HL-60/S4 treated with phorbol 12-myristate 13-acetate at 8.2 ng/mL for 4 days and 3 days (cell line): ENCODE results near the gene FXR2.
"Not testable (repeated sequence)": the region's sequence is repeated elsewhere in the genome, so short reads cannot be mapped to it uniquely, and the experiment has no call there.

Experiments used
- in situ Hi-C: fragments of 300-500 bp; cut with MboI; formaldehyde crosslinking; loops from 2 replicates; pipeline ENCODE4 v1.15.0; 2022; ENCODE audit warnings: low sequenced_read_pairs

The FXR2 gene

GRCh38 chr17:7629939-7630571, 15.4 kb upstream of the FXR2 start, which contains the start of gene SHBG:
TSS of gene SHBG (plus strand) at chr17:7630135. CDS start at chr17:7630173, 38 bp downstream.
- in situ Hi-C loops = no loop called here

DNA sequence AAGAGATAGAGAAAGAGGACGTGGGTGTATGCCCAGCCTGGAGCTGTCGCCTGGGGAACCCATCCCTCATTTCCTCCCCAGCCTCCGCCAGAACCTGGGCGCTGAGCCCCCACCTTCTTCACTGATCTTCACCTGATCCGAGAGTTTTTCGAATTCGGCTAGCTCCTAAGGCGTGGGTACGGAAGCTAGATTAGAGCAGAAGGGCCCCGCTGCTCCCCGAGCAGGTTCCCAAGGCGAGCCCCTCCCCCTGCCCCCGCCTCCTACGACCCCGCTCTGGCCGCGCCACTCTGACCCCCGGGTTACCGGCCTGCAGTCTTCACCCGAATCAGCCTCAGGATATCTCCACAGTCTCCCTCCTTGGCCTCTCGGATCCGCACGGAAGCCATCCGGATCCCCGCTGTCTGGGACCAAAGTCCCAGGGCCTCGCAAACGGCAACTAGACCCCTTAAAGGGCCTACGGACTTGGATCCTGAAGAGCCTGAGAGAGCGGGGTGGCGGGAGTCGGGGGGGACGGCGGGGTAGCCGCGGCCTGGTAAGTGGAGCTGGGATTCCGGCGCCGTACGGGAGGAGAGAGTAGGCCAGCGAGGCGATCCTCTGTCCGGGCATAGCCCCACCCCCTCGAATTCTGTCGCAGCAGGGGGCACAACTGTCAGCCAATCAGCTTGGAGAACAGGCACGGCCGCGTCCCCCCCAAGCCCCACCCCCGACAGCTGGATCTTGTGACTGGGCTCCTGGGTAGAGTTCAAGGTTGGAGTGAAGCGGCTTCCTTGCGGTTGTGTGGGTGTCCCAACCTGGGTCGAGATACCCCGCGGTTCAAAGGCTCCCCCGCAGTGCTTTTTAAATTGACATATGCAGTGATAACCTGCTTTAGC, 12.8 kb upstream of the FXR2 start, which contains the start of gene SAT2:
TSS of gene SAT2 (minus strand) at position 572 of the 872 bp plus-strand sequence. CDS start at position 386, 186 bp downstream.
- in situ Hi-C loops = no loop called here

DNA sequence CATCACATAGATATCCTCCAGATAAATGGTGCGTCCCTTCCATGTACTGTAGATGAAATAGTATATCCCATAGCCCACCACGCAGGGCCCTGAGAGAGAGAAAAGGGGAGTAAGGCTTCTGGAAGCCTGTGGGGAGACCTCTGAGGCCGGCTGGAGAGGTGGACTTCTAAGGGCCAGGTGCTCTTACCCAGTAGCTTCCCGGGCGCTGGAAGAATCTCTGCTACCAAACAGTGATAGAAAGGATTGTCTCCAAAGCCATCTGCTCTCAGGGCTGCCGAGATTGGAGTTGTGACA, 12.2 kb upstream of the FXR2 start:
- in situ Hi-C loops = no loop called here

- in situ Hi-C loops = no loop called here
Measured at GRCh38 chr17:7626307-7626706, 11.6 kb upstream of the FXR2 start.

DNA sequence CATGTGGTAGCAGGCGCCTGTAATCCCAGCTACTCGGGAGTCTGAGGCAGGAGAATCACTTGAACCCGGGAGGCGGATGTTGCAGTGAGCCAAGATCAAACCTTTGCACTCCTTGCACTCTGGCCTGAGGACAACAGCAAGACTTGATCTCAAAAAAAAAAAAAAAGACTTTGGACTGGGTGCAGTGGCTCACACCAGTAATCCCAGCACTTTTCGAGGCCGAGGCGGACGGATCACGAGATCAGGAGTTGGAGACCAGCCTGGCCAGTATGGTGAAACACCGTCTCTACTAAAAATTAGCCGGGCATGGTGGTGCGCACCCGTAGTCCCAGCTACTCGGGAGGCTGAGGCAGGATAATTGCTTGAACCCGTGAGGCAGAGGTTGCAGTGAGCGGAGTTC, 11.1 kb upstream of the FXR2 start:
- in situ Hi-C loops = not testable (repeated sequence)

GRCh38 chr17:7623661-7624060, 9.0 kb upstream of the FXR2 start:
- in situ Hi-C loops = no loop called here

DNA sequence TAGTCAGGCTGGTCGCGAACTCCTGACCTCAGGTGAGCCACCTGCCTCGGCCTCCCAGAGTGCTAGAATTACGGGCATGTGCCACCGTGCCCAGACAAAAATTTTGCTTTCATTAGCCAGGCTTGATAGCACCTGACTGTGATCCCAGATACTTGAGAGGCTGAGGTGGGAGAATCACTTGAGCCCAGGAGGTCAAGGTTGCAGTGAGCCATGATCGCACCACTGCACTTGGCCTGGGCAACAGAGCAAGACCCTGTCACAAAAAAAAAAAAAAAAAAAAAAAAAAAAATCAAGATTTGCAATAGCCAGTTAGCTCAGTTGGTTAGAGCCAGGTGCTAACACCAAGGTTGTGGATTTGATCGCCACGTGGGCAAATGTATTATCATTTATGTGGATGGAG, 6.1 kb upstream of the FXR2 start:
- in situ Hi-C loops = no loop called here

DNA sequence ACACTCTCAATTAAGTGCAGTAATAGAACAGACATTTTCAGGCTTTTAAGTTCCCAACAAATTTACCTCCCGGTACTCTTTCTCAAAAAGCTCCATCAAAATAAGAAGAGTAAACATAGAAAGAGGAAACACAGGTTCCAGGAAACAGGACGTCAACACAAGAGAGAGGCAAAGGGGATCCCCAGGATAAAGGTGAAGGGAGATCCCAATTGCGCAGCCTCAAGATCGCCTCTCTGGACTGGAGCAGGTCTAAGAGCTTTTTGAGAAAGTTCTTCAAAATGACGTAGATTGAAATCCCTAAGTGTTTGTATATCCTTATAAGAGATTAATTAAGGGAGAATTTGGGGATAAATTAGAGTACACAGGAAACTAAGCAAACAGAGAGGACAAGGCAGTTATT, 3.9 kb upstream of the FXR2 start:
- in situ Hi-C loops = no loop called here

- in situ Hi-C loops = no loop called here
Measured at GRCh38 chr17:7615265-7615747, 609 bp upstream of the FXR2 start.

GRCh38 chr17:7613769-7614424, 800 bp downstream of the FXR2 start:
- in situ Hi-C loops = no loop called here

DNA sequence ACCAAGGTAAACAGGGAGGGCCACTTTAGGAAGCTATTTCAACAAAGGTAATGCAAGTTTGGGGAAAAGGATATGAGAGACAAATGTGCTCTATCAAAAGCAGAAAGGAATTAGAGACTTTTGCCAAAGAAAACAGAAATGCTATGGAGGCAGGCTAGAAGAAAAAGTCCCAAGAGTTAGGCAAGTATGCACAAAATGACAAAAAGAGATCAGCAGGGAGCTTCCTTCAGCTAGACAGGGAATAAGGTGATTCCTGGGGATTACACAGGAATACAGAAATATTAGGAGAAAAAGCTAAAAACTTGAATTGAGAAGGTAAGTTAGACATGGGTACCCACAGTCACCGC, 2.4 kb downstream of the FXR2 start:
- in situ Hi-C loops = no loop called here

- in situ Hi-C loops = no loop called here
Measured at GRCh38 chr17:7611635-7612293, 2.9 kb downstream of the FXR2 start.

DNA sequence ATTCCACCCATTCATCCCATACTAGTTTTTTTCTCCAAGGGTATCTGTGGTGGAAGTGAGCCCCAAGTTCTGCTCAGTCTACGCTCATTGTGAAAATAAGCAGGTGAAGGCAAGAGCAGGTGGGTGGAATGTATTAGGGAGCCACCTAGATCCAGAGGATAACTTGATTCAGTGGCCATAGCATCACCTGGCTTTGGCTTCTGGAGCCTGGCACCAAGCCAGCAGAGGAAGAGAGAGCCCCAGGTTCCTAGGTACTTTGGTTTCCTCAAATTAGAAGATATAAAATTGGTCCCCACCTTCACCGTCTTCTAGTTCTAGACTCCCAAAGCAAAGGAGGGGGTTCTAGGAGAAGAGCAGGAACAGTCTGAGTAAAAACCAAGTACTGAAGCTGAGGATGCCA, 4.1 kb downstream of the FXR2 start:
- in situ Hi-C loops = no loop called here

GRCh38 chr17:7606280-7606679, 8.4 kb downstream of the FXR2 start:
- in situ Hi-C loops = no loop called here

DNA sequence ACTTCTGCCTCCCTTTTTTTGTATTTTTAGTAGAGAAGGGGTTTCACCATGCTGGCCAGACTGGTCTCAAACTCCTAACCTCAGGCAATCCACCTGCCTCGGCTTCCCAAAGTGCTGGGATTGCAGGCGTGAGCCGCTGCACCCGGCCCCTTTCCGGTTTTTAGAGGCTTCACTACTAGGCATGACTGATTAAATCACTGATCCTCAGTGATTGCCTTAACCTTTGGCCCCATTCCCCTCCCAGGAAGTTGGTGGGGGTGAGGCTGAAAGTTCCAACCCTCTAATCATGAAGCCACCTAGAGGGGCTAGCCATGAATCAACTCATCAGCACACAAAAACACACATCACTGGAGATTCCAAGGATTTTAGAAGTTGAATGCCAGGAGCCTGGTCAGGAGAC, 17.1 kb downstream of the FXR2 start:
- in situ Hi-C loops = loop anchor here (25.0 kb wide), 2 partner anchors 90 to 240 kb away; partner anchors contain the start of genes KDM6B, TP53 and WRAP53

DNA sequence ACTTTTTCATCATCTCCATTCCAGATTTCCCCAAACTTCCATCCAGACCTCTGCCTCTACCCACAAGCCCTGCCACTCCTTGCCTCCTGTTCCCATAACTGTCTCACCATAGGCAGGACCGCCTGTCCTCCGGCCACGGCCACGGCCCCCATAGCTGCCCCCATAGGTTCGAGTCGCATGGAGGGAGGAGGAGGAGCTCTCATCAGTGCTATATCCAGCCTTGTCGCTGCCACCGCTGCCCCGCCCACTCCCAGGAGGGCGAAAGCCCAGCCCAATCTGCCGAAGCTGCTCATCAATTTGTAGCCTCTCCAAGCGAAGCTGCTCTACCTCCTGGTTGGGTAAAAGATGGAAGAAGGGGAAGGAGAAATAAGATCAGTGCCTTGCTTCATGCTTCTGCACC, 21.4 kb downstream of the FXR2 start:
- in situ Hi-C loops = loop anchor here (25.0 kb wide), 2 partner anchors 94 to 244 kb away; partner anchors contain the start of genes KDM6B, TP53 and WRAP53

- in situ Hi-C loops = loop anchor here (25.0 kb wide), 2 partner anchors 95 to 245 kb away; partner anchors contain the start of genes KDM6B, TP53 and WRAP53
Measured at GRCh38 chr17:7592422-7593021, 22.2 kb downstream of the FXR2 start.

GRCh38 chr17:7591596-7591995, 23.1 kb downstream of the FXR2 start:
- in situ Hi-C loops = loop anchor here (25.0 kb wide), 2 partner anchors 96 to 246 kb away; partner anchors contain the start of genes KDM6B, TP53 and WRAP53

GRCh38 chr17:7590743-7591142, 24.0 kb downstream of the FXR2 start:
- in situ Hi-C loops = loop anchor here (25.0 kb wide), 2 partner anchors 97 to 247 kb away; partner anchors contain the start of genes KDM6B, TP53 and WRAP53
